Fibroblast of skin of left quadriceps (primary cell): ENCODE data around the gene ITPRIPL2.

Experiments used
- DNase-seq, 2 experiments: peaks; one replicate each; pipeline ENCODE4 v3.0.0-alpha.2; 2013; ENCODE audit warnings: low read depth in 2 of 2

The ITPRIPL2 gene

GRCh38 chr16:19119564-19119963, 5.8 kb downstream of the ITPRIPL2 start:
- DNase-seq = peak in 1 of 2 experiments; percentile 53

GRCh38 chr16:19123535-19124178, 9.9 kb downstream of the ITPRIPL2 start:
- no peak for DNase-seq

- DNase-seq = no peak
These were observed 12.5 kb downstream of the ITPRIPL2 start for GRCh38 chr16:19126300-19126699.

DNA sequence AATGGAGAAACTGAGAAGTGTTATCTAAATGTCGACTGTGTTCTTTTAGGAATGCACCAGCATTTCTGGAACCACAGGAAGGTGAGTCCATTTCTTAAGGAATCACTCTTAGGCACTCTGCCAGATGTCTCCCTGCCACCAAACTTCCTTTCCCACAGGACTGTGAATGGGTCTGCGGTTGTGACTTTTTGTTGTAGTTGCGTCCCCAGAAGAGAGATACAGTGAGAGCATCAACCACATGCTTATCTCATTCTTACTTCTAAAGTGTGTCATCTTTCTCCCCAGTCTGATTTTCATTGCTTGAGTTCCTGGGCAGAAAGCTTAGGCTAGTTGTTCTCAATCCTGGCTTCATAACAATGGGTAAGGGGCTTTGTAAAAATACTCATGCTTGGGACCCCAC, 13.4 kb downstream of the ITPRIPL2 start:
- DNase-seq = no peak

DNA sequence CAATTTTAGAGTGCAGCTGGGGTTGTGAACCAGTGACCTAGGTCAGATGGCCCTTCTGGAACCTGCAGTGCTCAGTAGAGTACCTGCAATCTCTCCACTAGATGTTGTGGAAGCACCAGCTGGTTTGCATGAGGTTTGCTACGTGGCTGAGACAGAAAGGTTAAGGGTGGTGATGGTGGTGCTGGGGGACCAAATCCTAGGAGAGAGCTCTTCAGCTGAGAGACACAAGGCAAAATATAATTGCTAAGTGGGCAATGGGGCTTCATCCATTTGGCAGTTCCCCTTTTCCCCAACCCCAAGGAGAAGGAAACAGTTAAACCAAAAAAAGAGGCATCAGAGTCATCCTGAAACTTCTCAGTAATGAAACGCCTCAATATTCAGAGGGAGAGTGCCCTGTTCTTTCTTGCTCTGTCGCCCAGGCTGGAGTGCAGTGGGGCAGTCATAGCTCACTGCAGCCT, 13.9 kb downstream of the ITPRIPL2 start:
- no peak for DNase-seq

DNA sequence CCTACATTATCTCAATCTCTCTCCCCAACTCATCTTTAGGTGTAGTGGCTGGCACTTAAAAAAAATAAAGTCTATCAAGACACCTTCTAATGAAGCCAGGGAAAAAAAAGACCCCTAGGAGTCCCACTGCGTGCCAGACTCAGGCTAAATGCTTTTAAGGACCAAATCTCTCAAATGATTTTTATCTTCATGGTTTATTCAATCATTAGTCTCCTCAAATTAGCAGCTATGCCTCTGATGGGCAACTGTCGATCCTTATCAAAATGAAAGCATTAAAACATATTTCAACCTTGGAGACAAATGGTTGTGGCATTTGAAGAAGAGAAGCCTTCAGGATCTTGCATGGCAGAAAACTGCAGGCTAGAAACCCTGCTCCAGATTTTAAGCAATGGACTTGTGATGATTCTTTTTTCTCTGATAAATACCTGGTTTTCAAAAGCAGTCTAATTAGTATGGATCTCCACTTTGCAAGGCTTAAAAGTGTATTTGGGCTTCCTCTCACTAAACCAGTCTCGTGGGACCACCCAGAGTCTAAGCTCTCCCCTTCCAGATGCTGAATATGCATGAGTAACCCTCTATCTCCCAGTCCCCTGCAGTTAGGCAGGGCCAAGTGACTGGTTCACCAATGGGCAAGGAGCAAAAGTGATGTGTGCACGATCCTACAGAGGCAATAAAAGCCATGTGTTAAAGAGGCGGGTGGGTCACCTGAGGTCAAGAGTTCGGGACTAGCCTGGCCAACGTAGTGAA, 14.9 kb downstream of the ITPRIPL2 start:
- no peak for DNase-seq

GRCh38 chr16:19130385-19130784, 16.6 kb downstream of the ITPRIPL2 start:
- no peak for DNase-seq

DNA sequence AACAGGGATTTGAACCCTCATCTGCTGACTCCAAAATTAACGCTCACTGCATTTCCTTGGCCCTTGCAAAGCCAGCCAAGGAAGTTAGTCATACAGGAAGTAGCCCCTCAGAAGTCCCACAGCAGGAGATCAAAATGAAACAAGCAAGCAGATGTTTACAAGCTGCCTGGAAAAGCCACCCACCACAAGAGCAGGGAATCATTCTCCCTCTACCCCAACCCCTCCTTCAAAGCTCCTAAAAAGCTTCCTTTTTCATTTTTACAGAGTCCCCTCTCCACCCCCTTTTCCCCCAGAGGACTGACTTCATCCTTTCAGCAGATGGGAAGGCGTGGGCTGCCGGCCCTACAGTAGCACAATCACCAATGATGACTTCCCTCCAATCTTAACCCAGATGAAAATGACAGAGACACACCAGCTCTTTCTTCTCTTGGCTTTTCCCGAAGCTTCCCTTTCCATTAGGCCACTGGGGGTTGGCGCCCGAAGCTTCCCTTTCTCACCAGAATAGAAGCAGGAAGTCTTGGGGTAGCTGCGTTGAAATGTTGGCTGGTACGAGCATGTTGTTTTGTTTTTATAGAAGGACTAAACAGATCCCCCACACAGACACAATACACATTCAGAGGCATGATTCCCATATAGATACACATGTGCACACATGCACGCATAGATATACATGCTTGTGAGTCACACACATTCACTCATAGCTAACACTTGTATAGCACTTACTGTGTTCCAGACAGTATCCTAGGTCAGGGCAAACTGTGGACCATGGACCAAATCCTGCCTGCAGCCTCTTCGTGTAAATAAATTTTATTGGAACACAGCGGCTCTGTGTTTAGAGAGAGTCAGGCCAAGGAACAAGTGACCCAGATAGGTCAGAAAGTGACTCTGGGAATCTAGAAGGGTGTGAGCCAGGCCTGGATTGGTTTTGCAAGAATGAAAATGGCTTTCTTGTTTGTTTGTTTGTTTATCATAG, 17.4 kb downstream of the ITPRIPL2 start:
- DNase-seq = peak; percentile 70 to 74

DNA sequence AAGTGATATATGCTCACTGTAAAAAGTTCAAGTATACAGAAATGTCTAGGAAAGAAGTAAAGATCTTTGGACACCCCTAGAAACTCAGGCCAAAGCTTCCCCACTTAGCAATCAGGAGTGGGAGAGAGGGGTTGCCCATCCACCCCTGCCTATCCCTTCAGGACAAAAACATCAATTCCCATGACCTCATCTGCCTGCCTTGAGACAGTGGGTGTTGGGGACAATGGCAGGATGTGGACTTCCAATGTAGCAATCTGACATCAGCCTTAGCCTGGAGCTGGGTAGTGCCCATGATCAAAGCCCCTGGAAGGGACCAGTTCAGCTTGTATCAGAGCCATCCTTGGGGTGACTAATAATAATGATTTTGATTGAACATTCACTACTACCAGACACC, 18.1 kb downstream of the ITPRIPL2 start:
- no peak for DNase-seq

DNA sequence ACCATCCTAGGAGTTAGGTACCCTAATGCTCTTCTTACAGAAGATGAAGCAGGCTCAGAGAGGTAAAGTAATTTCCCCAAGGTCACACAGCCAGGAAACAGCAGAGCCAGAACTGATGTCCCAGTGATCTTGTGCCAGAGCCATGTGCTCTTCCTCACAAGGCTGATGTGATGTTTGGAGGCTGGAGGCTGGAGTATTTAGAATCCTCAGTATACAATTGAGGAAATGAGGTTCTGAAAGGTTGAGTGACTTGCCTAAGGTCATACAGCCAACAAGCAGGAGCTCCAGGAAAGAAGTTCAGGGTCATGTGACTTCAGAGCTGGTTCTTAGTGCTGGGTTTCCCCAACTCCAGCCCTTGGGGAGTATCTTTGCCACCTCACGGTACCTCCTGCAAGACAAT, 18.5 kb downstream of the ITPRIPL2 start:
- DNase-seq = no peak

DNA sequence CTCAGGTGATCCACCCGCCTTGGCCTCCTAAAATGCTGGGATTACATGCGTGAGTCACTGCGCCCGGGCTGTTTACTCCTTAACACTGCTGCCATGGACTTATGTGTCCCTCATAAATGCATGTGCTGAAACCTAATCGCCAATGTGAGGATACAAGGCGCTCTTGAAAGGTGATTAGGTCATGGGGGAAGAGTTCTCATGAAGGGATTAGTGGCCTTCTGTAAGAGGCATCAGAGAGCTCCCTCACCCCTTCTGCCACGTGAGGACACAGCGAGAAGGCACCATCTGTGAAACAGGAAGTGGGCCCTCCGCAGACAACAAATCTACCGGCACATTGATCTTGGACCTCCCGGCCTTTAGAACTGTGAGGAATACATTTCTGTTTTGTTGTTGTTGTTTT, 19.1 kb downstream of the ITPRIPL2 start:
- DNase-seq = no peak

DNA sequence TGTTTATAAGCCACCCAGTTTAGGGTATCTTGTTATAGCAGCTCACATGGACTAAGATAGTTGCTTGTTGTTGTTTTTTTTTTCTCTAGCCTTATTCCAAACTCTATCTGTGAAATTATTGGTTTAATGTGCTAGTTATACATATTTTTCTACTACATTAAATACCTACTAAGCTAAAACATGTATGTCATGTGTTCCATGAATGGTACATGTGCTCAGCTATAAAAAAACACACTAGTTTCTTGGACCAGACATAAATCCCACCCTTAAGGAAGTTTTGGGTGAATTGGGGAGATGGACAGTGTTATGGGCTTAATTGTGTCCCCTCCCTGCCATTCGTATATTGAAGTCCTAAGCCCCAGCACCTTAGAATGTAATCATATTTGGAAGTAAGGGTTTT, 19.8 kb downstream of the ITPRIPL2 start:
- DNase-seq = no peak

DNA sequence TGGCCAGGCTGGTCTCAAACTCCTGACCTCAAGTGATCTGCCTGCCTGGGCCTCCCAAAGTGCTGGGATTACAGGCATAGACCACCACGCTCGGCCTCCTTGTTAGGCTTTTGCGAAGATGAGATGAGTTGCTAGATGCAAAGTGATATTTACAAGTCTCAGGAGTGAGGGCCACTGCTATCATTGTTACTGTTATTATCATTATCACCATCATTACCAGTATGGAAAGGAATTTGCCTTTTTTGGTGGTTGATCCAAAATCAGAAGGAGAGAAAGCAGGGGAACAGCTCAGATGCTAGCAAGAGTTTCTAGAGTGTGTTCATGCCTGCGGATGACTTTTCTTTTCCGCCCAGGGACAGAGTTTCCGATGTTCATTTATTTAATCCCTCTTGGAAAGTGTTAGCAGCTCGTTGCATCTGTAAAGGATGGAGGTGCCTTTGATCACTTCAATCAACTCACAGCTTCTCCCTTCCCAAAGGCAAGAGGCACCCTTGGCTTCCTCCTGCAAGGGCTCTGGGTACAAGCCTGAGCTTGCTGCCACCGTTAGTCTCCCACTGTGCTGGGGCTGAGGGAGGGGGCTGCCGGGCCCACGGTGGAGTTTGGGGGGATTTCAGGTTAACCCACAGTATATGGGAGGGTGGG, 21.6 kb downstream of the ITPRIPL2 start:
- DNase-seq = no peak

GRCh38 chr16:19135896-19136438, 22.2 kb downstream of the ITPRIPL2 start:
- DNase-seq = no peak

DNA sequence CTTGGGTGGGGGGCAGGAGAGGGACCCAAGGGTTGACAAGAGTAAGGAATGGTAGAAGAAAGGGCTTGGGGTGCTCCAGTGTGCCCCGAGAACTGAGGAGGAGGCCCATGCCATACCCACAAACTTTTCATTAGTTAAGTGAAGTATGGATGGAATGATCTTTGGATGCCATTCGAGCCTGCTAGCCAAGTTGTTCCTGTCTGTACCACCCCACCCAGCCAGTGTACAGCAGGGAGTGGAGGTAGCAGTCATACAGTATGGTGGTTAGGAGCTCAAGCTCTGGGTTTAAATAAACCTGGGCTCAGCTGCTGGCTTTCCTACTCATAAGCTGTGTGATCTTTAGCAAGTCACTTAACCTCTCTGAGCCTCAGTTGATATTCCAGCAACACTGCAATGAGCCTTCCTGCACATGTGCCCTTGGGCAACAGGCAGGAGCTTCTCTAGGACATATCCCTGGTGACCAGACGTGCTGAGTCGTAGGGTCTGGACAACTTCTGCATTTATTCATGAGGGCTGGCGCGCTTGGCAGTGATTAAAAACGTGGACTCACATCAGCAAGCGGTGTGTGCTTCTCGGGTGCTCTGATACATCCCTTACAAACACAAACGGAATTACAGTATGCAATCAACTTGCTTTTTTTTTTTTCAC, 22.9 kb downstream of the ITPRIPL2 start:
- no peak for DNase-seq

- DNase-seq = peak in 1 of 2 experiments; percentile 36
These were observed 23.7 kb downstream of the ITPRIPL2 start for GRCh38 chr16:19137201-19138128.

DNA sequence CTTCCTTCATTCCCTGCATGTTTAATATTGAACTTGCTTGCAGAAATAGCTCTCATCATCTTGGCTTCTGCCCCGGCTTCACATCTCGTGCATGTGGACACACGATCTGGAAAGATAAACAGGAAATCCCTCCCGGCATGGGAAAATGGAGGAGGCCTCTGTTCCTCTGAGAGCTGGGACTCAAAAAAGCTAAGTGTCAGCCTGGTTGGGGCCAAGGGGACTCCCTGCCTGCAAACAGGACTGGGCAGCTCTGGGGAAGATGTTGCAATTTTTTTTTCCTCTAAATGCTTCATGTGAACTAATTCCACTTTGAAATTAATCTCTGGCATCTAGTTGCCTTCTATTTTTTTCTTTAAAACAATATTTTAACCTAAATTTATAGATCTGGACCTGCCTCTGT, 24.8 kb downstream of the ITPRIPL2 start:
- DNase-seq = peak in 1 of 2 experiments; percentile 41

GRCh38 chr16:19139436-19140091, 25.8 kb downstream of the ITPRIPL2 start:
- no peak for DNase-seq

DNA sequence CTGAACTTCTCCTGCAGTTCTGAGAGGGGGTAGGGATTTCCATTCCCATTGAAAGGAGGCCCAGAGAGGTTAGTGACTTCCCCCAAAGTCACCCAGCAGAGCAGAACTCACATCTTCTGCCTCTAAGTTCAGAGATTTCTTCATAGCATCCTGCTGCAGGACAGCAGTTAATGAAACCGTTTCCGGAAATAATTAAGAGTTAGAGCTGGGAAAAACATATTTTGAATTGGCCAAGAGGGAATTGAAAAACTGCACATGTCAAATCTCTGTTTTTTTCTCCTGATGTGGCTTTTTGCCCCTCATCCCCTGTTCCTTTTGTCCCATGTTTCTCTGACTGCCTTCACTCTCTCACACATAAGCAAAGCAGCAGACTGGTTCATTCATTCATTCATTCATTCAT, 26.6 kb downstream of the ITPRIPL2 start:
- no peak for DNase-seq
